Prostate gland (tissue), 2 donors: Measurements from ENCODE around the gene TEX9.

Experiments
- POLR2A ChIP-seq: fragments of 450-650 bp; IDR thresholded peaks from one replicate; pipeline ENCODE4 v1.6.1; 2016; ENCODE audit warnings: antibody characterized with exemption, mild to moderate bottlenecking
- TF ChIP-seq, protein P1 (sequence below), 4 experiments: fragments of 200-600 bp in 2 of 4; fragments of 450-650 bp in 2 of 4; sonication (generic) in 2 of 4; IDR thresholded peaks; 1 replicate in 3 of 4; 2 replicates in 1 of 4; pipeline ENCODE4 v1.5.1; 2016 to 2019; ENCODE audit warnings: antibody characterized with exemption in 4 of 4, mild to moderate bottlenecking in 2 of 4, moderate library complexity in 2 of 4

DNA sequence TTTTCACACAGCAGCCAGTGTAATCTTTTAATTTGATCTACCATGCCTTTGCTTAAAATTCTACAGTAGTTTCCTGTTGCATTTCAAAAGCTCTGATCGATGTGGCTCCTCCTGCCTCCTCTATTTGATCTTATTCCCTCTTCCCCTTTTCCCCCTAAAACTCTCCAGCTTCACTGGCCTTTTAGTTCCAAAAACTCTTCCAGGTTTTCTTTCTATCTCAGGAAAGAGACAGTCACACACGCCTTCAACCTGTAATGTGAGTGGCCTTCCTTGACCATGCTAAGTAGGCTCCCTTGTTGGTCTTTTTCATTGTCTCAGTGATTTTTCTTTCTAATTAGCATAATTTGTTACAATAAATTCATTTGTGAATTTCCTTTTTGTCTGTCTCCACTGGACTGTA, 985 bp downstream of the TEX9 start:
- TF ChIP-seq, protein P1, sequence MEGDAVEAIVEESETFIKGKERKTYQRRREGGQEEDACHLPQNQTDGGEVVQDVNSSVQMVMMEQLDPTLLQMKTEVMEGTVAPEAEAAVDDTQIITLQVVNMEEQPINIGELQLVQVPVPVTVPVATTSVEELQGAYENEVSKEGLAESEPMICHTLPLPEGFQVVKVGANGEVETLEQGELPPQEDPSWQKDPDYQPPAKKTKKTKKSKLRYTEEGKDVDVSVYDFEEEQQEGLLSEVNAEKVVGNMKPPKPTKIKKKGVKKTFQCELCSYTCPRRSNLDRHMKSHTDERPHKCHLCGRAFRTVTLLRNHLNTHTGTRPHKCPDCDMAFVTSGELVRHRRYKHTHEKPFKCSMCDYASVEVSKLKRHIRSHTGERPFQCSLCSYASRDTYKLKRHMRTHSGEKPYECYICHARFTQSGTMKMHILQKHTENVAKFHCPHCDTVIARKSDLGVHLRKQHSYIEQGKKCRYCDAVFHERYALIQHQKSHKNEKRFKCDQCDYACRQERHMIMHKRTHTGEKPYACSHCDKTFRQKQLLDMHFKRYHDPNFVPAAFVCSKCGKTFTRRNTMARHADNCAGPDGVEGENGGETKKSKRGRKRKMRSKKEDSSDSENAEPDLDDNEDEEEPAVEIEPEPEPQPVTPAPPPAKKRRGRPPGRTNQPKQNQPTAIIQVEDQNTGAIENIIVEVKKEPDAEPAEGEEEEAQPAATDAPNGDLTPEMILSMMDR (IDR thresholded peaks at IDR 0.05) = no peak
- no peak for TF ChIP-seq POLR2A
